ENCODE results near the gene TBKBP1. TPM values are rescaled to one million over a fixed set of nuclear protein-coding genes. Genes with fewer than 3 reads are reported as not detected.

TBKBP1 gene
- total and polyA plus RNA-seq, 2 of the 4 experiments (the other 2 are of a cell fraction) = 3.4 to 8.5 TPM

DNA sequence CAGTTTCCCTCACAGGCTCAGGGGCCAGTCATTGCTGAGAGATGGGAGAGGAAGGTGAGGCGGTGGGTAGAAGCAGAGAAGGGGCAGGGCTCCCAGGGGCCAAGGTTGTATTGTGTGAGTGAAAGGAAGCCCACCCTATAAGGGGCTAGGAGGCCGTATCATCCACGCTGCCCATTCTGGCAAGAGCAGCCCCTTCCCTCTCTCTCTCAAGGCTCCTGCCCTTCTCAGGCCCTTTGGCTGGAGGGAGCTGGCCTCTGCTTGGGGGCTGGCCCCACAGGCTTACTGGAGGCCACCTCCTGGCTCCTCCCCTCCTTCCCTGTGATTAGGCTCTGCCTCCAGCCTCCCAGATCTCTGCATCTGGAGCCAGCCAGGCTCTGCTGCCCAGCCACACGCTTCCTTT lies 7.6 kb downstream of the TBKBP1 start:
- Histone ChIP-seq H3K9ac (ENCODE audit: low read depth, low read length) (no peak overlapping the region), H3K14ac (replicated peaks; ENCODE audit: low read depth, low read length) (no peak overlapping the region), H2AK5ac (ENCODE audit: low read depth, low read length) (no peak overlapping the region), H3K4ac (ENCODE audit: low read depth, low read length) (no peak overlapping the region), H3K23ac (ENCODE audit: low read depth, low read length) (no peak overlapping the region), H3K9me1 (ENCODE audit: insufficient read depth, low read length) (0 out of 2 replicates have a peak, but pooled peaks cover under 1% of the 10 kb centered on the region), H2BK15ac (ENCODE audit: low read depth, low read length) (no peak overlapping the region), H3K79me1 (ENCODE audit: low read depth in 1 of 2, low read length in 2 of 2) (no peaks in the 10 kb centered on the region), H3K36me3 (ENCODE audit: control insufficient read depth, insufficient read depth, low read length) (peaks cover 23% of the 10 kb centered on the region; the same call in 1 of the 2 replicates), H2BK20ac (ENCODE audit: low read depth, low read length) (no peak overlapping the region), H3K9me3 (ENCODE audit: control insufficient read depth, insufficient read depth, low read length) (no peaks in the 10 kb centered on the region), H2AK9ac (replicated peaks; ENCODE audit: low read depth, low read length, poor library complexity) (no peak overlapping the region), H3K4me2 (ENCODE audit: low read depth, low read length) (no peak overlapping the region), H4K91ac (ENCODE audit: insufficient read depth, low read depth, low read length) (no peak overlapping the region), H4K8ac (ENCODE audit: low read depth in 2 of 2, low read length in 2 of 2) (no peak overlapping the region), H3K4me1 (ENCODE audit: control insufficient read depth, insufficient read depth, low read length) (no peaks in the 10 kb centered on the region), H2BK5ac (ENCODE audit: low read depth, low read length, poor library complexity, severe bottlenecking) (no peak overlapping the region), H4K20me1 (ENCODE audit: insufficient read depth, low read length) (peaks cover 17% of the 10 kb centered on the region; the same call in 1 of the 2 replicates), H3K18ac (ENCODE audit: low read depth, low read length) (no peak overlapping the region), H3K27ac (ENCODE audit: insufficient read depth, low read length) (no peak overlapping the region), H3K56ac (ENCODE audit: extremely low read depth, insufficient read depth, low read length) (no peak overlapping the region), H2BK120ac (ENCODE audit: low read depth, low read length) (no peak overlapping the region), H4K5ac (ENCODE audit: low read depth, low read length) (no peak overlapping the region), H2AFZ (replicated peaks; ENCODE audit: low read length, poor library complexity) (no peak overlapping the region), H3K4me3 (ENCODE audit: insufficient read depth, low read depth, low read length) (no peak overlapping the region), H3K27me3 (ENCODE audit: control insufficient read depth, insufficient read depth, low read length) (no peaks in the 10 kb centered on the region)
- WGBS, 2 experiments (ENCODE audit: extremely low coverage in 2 of 2, insufficient read length in 1 of 2) = 82% methylated on average over 1 of the region's 4 CpGs; no CpG with 5 or more reads in 1 of the 2 experiments
- DNase-seq (no peak), ATAC-seq (ENCODE audit: low read depth) (no peak)
- dilution Hi-C loops (cut with HindIII; ENCODE audit: low sequenced_read_pairs, unreplicated experiment) = no loop called here
- intact Hi-C loops (cut with micrococcal nuclease) = no loop called here
- BruUV-seq (replicated peaks) = no TSS peak
- CTCF ChIA-PET = no interaction called here
- in situ Hi-C loops (cut with MboI; ENCODE audit: low sequenced_read_pairs) = no loop called here
- TF ChIP-seq MXI1 (IDR thresholded peaks at IDR 0.05; ENCODE audit: borderline replicate concordance, low read depth, low read length) = no peak
- TF ChIP-seq, protein P1, sequence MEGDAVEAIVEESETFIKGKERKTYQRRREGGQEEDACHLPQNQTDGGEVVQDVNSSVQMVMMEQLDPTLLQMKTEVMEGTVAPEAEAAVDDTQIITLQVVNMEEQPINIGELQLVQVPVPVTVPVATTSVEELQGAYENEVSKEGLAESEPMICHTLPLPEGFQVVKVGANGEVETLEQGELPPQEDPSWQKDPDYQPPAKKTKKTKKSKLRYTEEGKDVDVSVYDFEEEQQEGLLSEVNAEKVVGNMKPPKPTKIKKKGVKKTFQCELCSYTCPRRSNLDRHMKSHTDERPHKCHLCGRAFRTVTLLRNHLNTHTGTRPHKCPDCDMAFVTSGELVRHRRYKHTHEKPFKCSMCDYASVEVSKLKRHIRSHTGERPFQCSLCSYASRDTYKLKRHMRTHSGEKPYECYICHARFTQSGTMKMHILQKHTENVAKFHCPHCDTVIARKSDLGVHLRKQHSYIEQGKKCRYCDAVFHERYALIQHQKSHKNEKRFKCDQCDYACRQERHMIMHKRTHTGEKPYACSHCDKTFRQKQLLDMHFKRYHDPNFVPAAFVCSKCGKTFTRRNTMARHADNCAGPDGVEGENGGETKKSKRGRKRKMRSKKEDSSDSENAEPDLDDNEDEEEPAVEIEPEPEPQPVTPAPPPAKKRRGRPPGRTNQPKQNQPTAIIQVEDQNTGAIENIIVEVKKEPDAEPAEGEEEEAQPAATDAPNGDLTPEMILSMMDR (conservative IDR thresholded peaks at IDR 0.05; ENCODE audit: low read depth, low read length) = no peak
- TF ChIP-seq RCOR1 (IDR thresholded peaks at IDR 0.05; ENCODE audit: insufficient replicate concordance, low read length) = no peak
- no peak for TF ChIP-seq RAD21 (IDR thresholded peaks at IDR 0.05; ENCODE audit: low read length)
- TF ChIP-seq CHD1 (IDR thresholded peaks at IDR 0.05; ENCODE audit: low read depth, low read length) = no peak
- TF ChIP-seq CEBPB (IDR thresholded peaks at IDR 0.05; ENCODE audit: low read depth, low read length) = no peak
- TF ChIP-seq MAFK (IDR thresholded peaks at IDR 0.05; ENCODE audit: low read depth, low read length) = no peak
- no peak for TF ChIP-seq FOS (IDR thresholded peaks at IDR 0.05; ENCODE audit: low read depth, low read length)
- TF ChIP-seq SMC3 (IDR thresholded peaks at IDR 0.05; ENCODE audit: low read depth, low read length) = no peak
- TF ChIP-seq, protein P2, sequence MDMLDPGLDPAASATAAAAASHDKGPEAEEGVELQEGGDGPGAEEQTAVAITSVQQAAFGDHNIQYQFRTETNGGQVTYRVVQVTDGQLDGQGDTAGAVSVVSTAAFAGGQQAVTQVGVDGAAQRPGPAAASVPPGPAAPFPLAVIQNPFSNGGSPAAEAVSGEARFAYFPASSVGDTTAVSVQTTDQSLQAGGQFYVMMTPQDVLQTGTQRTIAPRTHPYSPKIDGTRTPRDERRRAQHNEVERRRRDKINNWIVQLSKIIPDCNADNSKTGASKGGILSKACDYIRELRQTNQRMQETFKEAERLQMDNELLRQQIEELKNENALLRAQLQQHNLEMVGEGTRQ (IDR thresholded peaks at IDR 0.05; ENCODE audit: low read depth, low read length) = no peak
- no peak for TF ChIP-seq POLR2A (IDR thresholded peaks at IDR 0.05; ENCODE audit: low read depth, low read length)
- no peak for TF ChIP-seq NFE2L2 (IDR thresholded peaks at IDR 0.05; ENCODE audit: low read depth, low read length)
- no peak for TF ChIP-seq BHLHE40 (IDR thresholded peaks at IDR 0.05; ENCODE audit: low read depth, low read length)
- TF ChIP-seq RFX5 (IDR thresholded peaks at IDR 0.05; ENCODE audit: low read depth, low read length) = no peak
- TF ChIP-seq MAZ (IDR thresholded peaks at IDR 0.05; ENCODE audit: borderline replicate concordance, low read depth, low read length) = no peak
- POLR2A ChIA-PET (ENCODE audit: unreplicated experiment) = no interaction called here

Measured in IMR-90 (cell line).